Activated CD4-positive, alpha-beta memory T cell treated with anti-CD3 and anti-CD28 coated beads, Interleukin-2, amount 10 ng/mL, durations not matched to agents 7 days and 5 days (primary cell): ENCODE data around the gene DIS3L2. TPM values are rescaled to one million over a fixed set of nuclear protein-coding genes. Genes with fewer than 3 reads are reported as not detected.
"Not testable (repeated sequence)": the region's sequence is repeated elsewhere in the genome, so short reads cannot be mapped to it uniquely, and the experiment has no call there.

Experiments used
- CTCF ChIA-PET: fragments of 350-600 bp; sonication (Branson Sonifier 250); formaldehyde crosslinking; loops from one replicate; lab custom pipeline; 2021; ENCODE audit warnings: antibody characterized with exemption, inconsistent platforms; lab: Charles Lee
- POLR2A ChIA-PET: fragments of 350-600 bp; sonication (Branson Sonifier 250); formaldehyde crosslinking; loops from one replicate; lab custom pipeline; 2021; ENCODE audit warnings: antibody characterized with exemption; lab: Charles Lee
- DNase-seq: peaks from one replicate; pipeline ENCODE4 v3.0.0-alpha.2; 2020
- H3K27ac Mint-ChIP-seq: one replicate; pipeline ENCODE4 v1.8.0; 2021; ENCODE audit warnings: mild to moderate bottlenecking, mixed read lengths
- H3K27me3 Mint-ChIP-seq: one replicate; pipeline ENCODE4 v1.8.0; 2021; ENCODE audit warnings: mixed read lengths
- H3K36me3 Mint-ChIP-seq: one replicate; pipeline ENCODE4 v1.8.0; 2021; ENCODE audit warnings: low read depth, mixed read lengths
- H3K4me1 Mint-ChIP-seq: one replicate; pipeline ENCODE4 v1.8.0; 2021; ENCODE audit warnings: mixed read lengths
- H3K4me3 Mint-ChIP-seq: one replicate; pipeline ENCODE4 v1.8.0; 2021; ENCODE audit warnings: mild to moderate bottlenecking, mixed read lengths
- H3K9me3 Mint-ChIP-seq: one replicate; pipeline ENCODE4 v1.8.0; 2021; ENCODE audit warnings: mixed read lengths
- total RNA-seq, 2 experiments: library from RNA; stranded (reverse); gene quantifications; one replicate each; pipeline ENCODE4 v1.2.3, GENCODE V29; 2021

Gene DIS3L2
- total RNA-seq, 2 experiments from 2014 or later, result 25.8 to 30.6 TPM

DNA sequence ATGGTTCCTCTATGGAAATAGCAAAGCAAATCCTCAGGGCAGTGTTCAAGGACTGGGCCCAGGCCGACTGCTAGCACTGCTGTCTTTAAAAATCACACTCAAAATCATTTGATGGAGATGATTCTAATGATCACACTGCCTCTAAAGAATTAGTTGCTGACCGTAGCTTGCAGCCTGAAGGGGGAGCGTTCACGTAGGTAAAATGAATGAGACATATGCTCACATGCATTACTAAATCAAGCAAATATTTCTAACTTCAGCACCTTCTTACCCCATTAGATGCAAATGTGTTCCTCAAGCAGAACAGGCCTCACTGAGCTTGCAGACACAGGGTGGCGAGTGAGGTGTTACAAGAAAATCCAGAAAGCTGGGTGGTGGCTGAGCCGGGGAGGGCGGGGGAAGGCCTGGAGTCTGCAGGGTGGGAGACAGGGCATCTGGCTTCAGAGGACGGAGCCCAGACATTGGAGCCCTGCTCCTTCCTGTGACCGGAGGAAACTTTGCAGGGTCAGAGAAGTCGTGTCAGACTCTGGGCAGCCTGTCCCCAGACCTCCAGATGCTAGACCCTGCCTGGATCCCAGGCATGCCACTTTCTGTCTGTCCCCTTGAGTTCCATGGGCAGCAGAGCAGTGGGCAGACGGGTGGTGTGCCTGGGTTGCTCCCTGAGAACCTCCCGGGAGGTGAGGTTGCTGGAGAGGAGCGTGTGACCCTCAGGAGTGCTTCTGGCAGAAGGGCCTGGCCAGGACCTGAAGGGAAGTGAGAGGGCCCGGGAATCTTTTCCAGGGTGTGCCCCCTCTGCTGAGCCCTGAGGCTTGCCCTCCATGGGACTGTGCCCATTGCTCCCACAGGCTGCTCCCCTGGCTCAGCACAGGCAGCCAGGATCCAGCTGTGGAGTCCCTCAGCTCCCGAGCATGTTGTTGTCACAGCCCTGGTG lies 28.3 kb upstream of the DIS3L2 start:
- H3K4me1 Mint-ChIP-seq, result no peaks in the 10 kb centered on the region
- H3K36me3 Mint-ChIP-seq, result no peaks in the 10 kb centered on the region
- H3K27me3 Mint-ChIP-seq, result peaks cover 14% of the 10 kb centered on the region
- H3K4me3 Mint-ChIP-seq, result no peak overlapping the region
- ChIA-PET POLR2A (no interaction called here), CTCF (interaction anchor here (1.5 kb wide), 1 partner anchor 208 kb away, joined by 4 read pairs; no protein-coding TSS in a partner anchor)
- no peaks in the 10 kb centered on the region for H3K9me3 Mint-ChIP-seq
- DNase-seq, result no peak
- no peak overlapping the region for H3K27ac Mint-ChIP-seq

DNA sequence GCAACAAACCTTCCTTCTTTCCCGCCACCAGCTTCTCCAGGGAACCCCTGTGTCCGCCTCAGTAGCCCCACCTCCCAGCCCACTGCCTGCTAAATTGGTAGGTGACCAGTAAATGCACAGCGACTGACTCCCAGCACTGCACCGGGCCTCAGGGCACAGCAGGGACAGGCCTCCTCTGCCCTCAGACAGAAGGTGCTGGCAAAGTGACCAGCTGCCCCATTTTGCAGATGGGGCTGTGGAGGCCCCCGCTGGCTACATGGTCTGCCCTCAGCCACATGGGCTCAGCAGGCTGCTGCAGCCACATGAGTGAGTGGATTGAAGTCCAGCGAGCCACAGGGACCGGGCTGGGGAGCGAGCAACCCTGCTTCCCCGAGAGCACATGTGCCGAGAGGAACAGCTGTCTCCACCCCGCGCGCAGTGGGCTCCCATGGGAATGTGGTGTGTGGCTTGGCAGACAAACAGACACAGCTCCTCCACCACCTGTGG lies 27.6 kb upstream of the DIS3L2 start:
- no peak for DNase-seq
- Mint-ChIP-seq H3K27me3 (peaks cover 8% of the 10 kb centered on the region), H3K4me3 (no peak overlapping the region), H3K27ac (no peak overlapping the region), H3K36me3 (no peaks in the 10 kb centered on the region), H3K4me1 (no peaks in the 10 kb centered on the region), H3K9me3 (no peaks in the 10 kb centered on the region)
- ChIA-PET CTCF (interaction anchor here (1.5 kb wide), 1 partner anchor 208 kb away, joined by 4 read pairs; no protein-coding TSS in a partner anchor), POLR2A (no interaction called here)

DNA sequence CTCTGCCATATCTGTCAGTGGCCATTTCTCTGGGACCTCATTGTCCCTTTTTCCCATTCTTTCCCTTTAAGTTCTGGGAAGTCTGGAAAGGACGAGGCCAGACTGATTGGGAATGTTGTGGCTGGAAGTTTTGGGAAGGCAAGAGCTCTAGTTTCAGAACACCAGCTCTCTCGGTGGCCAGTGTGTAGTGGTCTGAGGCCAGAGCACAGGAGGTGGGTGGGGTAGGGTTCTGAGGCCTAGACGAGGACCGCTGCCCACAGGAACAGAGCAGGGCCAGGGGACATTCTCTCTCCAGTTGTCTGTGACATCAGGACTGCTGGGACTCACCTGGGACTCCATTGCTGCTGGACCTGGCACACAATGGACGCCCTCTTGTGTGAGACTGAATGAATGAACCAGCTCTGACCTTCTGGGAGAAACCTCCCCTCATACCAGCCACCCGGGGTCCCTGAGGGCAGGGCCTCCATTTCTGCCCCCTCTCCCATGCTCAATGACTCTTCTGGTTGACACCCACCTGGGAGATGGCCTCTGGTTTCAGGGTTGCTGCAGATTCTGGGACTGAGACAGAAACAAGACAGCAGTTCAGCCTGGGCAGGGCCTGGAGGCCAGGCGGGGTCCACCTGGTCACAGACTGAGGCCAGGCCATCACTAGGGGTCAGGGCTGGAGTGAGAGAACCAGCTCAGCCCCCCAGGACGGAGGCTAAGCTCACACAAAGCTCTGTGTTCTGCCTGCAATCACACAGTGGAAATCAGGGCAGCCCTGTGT lies 26.9 kb upstream of the DIS3L2 start:
- CTCF ChIA-PET, result interaction anchor here (1.3 to 1.5 kb wide), 2 partner anchors 34 to 207 kb away, joined by 3 to 4 read pairs; no protein-coding TSS in a partner anchor
- Mint-ChIP-seq H3K4me3 (no peak overlapping the region), H3K27me3 (peaks cover 2% of the 10 kb centered on the region), H3K4me1 (no peaks in the 10 kb centered on the region), H3K27ac (no peak overlapping the region), H3K36me3 (no peaks in the 10 kb centered on the region), H3K9me3 (no peaks in the 10 kb centered on the region)
- POLR2A ChIA-PET, result no interaction called here
- DNase-seq, result no peak

DNA sequence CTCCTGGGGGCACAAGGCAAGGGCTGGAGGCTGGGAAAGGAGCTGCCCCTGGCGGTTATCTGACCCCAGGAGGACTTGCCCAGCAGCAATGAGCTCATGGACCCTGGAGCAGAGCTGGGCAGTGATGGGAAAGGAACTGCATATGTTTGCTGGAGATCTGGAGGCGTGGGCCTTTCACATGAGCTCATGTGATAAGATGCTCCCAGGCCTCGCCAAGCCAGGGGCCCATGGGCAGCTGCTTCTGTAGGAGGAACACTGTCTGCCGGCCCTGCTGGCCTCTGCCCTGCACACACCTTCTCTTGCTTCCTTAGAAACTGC lies 26.3 kb upstream of the DIS3L2 start:
- no peak overlapping the region for H3K27ac Mint-ChIP-seq
- POLR2A ChIA-PET, result no interaction called here
- no peaks in the 10 kb centered on the region for H3K4me1 Mint-ChIP-seq
- H3K27me3 Mint-ChIP-seq, result peaks cover 2% of the 10 kb centered on the region
- H3K4me3 Mint-ChIP-seq, result no peak overlapping the region
- DNase-seq, result no peak
- no peaks in the 10 kb centered on the region for H3K36me3 Mint-ChIP-seq
- CTCF ChIA-PET, result interaction anchor here (1.3 to 1.5 kb wide), 2 partner anchors 34 to 207 kb away, joined by 3 to 4 read pairs; no protein-coding TSS in a partner anchor
- H3K9me3 Mint-ChIP-seq, result no peaks in the 10 kb centered on the region

DNA sequence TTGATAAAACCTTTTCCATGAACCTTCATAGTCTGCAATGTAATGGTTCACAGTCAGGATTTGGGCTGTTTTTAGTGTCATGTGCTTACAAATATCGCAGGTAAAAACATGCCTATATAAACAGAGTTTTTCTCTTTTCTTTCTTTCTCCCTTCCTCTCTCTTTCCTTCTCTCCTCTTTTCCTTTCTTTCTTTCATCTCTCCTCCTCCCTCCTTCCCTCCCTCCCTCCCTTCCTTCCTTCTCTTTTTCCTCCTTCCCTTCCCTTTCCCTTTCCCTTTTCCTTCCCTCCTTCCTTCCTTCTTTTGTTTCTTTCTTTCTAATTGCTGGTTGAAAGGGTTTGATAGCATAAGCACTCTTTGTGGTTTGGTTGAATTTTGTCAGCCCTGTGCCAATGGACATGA lies 25.7 kb upstream of the DIS3L2 start:
- H3K9me3 Mint-ChIP-seq, result no peaks in the 10 kb centered on the region
- H3K27me3 Mint-ChIP-seq, result peaks cover 2% of the 10 kb centered on the region
- ChIA-PET CTCF (interaction anchor here (1.3 kb wide), 1 partner anchor 35 kb away, joined by 3 read pairs; no protein-coding TSS in a partner anchor), POLR2A (no interaction called here)
- no peaks in the 10 kb centered on the region for H3K4me1 Mint-ChIP-seq
- no peaks in the 10 kb centered on the region for H3K36me3 Mint-ChIP-seq
- no peak overlapping the region for H3K27ac Mint-ChIP-seq
- no peak overlapping the region for H3K4me3 Mint-ChIP-seq
- no peak for DNase-seq

DNA sequence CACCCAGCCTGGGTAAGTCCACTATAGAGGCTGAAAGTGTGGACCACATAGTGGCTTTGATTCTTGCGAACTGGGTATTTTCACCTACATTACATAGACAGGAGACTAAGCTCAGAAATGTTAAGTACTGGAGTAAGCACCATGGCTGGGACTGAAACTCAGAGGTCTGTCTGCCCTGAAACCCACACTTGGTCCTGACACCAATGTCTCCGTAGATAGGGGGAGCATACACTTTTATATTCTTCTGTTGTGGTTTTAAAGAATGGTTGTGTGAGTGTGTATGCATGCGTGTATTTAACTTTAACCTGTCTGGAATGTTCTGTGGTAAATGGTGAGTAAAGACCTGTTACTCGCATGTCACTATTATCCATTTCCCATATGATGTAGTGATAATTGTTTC lies 25.0 kb upstream of the DIS3L2 start:
- no peak for DNase-seq
- H3K9me3 Mint-ChIP-seq, result no peaks in the 10 kb centered on the region
- CTCF ChIA-PET, result no interaction called here
- no peak overlapping the region for H3K27ac Mint-ChIP-seq
- H3K4me1 Mint-ChIP-seq, result no peaks in the 10 kb centered on the region
- H3K4me3 Mint-ChIP-seq, result no peak overlapping the region
- POLR2A ChIA-PET, result no interaction called here
- H3K27me3 Mint-ChIP-seq, result peaks cover 5% of the 10 kb centered on the region
- no peaks in the 10 kb centered on the region for H3K36me3 Mint-ChIP-seq

DNA sequence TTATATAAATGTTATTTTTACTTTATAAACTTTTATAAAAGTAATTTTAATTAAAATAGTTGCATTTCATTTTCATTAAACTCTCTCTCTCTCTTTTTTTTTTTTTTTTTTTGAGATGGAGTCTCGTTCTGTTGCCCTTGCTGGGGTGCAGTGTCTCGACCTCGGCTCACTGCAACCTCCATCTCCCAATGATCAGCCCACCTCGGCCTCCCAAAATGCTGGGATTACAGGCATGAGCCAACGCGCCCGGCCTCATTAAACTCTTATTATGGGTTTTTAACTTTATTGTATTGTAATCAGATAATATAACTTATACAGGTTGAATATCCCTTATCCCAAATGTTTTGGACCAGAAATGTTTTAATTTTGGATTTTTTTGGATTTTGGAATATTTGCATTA lies 24.5 kb upstream of the DIS3L2 start:
- no peak for DNase-seq
- no peaks in the 10 kb centered on the region for H3K4me1 Mint-ChIP-seq
- H3K27me3 Mint-ChIP-seq, result peaks cover 5% of the 10 kb centered on the region
- no peaks in the 10 kb centered on the region for H3K36me3 Mint-ChIP-seq
- no peak overlapping the region for H3K4me3 Mint-ChIP-seq
- ChIA-PET POLR2A (no interaction called here), CTCF (no interaction called here)
- no peaks in the 10 kb centered on the region for H3K9me3 Mint-ChIP-seq
- no peak overlapping the region for H3K27ac Mint-ChIP-seq

DNA sequence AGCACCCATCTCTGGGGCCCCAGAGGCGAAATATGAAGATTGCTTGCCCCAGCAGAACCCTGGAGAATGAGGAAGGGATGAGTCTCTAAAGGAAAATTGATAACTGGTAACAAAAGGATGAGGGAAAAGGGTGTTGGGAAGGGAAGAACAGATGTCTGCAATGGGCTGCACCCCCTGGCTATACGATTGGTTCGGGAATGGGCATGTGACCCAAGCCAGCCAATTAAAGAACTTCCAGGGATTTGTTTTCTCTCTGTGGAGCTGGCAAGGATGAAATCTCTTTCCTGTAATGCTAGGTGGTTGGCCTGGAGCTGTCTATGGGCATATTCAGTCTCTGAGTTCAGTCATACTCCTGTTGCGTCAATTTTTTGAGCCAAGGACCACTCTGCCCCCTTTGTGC lies 22.5 kb upstream of the DIS3L2 start:
- CTCF ChIA-PET, result no interaction called here
- Mint-ChIP-seq H3K4me3 (no peak overlapping the region), H3K36me3 (no peaks in the 10 kb centered on the region), H3K4me1 (no peaks in the 10 kb centered on the region), H3K27me3 (peaks cover 3% of the 10 kb centered on the region), H3K27ac (no peak overlapping the region), H3K9me3 (no peaks in the 10 kb centered on the region)
- no peak for DNase-seq
- POLR2A ChIA-PET, result no interaction called here

DNA sequence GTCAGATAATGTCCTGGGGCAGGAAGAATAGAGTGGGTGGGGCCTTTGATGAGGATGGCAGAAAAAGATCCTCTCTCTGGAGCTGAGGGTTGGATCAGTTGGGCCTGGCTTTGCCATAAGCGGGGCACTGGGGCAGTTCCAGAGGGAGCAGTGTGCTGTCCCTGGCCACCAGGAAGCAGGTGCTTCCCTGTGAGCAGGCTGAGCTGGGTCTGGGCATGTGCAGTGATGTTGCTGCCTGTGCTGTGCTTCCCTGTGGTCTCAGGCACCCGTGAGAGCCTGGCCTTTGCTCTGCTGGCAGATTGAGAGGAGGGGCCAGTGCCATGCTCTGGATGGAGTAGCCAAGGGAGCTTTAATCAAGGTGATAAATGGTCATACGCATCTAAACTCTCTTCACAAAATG lies 20.7 kb upstream of the DIS3L2 start:
- ChIA-PET POLR2A (no interaction called here), CTCF (interaction anchor here (2.2 kb wide), 1 partner anchor 11 kb away, joined by 6 read pairs; no protein-coding TSS in a partner anchor)
- no peak overlapping the region for H3K4me3 Mint-ChIP-seq
- no peaks in the 10 kb centered on the region for H3K36me3 Mint-ChIP-seq
- DNase-seq, result no peak
- H3K9me3 Mint-ChIP-seq, result no peaks in the 10 kb centered on the region
- peaks cover 4% of the 10 kb centered on the region for H3K27me3 Mint-ChIP-seq
- H3K4me1 Mint-ChIP-seq, result no peaks in the 10 kb centered on the region
- no peak overlapping the region for H3K27ac Mint-ChIP-seq

DNA sequence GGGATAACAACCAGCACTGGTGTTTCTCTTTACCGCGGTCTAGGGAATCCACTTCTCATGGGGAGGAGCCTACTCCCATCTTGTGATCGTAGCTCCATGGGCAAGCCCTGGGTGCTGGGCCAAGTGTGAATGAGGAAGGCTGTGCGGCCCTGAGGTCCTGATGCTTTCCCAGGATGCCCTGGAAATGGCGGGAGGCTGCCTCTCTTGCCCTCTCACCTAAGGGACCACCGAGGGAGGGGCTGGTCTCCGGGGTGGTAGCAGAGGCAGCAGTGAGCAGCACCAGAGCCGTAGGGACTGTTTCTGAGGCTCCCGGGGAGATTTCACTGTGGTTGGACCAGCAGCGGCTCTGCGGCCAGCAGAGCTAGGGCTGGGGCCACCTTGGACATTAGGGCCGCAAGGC lies 19.8 kb upstream of the DIS3L2 start:
- Mint-ChIP-seq H3K4me1 (no peaks in the 10 kb centered on the region), H3K36me3 (no peaks in the 10 kb centered on the region), H3K27ac (no peak overlapping the region), H3K4me3 (no peak overlapping the region), H3K9me3 (no peaks in the 10 kb centered on the region), H3K27me3 (peaks cover 4% of the 10 kb centered on the region)
- no peak for DNase-seq
- POLR2A ChIA-PET, result no interaction called here
- CTCF ChIA-PET, result interaction anchor here (2.2 kb wide), 1 partner anchor 11 kb away, joined by 6 read pairs; no protein-coding TSS in a partner anchor

DNA sequence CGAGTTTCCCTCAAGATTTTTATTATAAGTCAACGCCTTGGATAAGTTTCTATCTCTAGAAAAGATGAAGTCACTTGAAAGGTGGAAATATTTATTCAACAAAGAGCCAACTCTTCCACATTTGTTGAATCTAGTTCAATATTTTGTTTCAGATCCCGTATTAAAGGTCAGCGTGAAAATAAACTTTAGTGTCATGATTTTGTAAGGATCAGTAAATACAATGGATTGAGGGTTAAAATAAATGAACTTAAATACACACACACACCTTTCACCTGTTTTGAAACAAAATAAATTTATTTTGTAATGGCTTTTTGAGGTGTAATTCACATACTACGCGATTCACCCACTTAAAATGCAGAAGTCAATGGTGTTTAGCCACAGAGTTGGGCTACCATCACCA lies 19.3 kb upstream of the DIS3L2 start:
- DNase-seq, result no peak
- H3K36me3 Mint-ChIP-seq, result no peaks in the 10 kb centered on the region
- no peak overlapping the region for H3K27ac Mint-ChIP-seq
- H3K4me1 Mint-ChIP-seq, result no peaks in the 10 kb centered on the region
- no peaks in the 10 kb centered on the region for H3K9me3 Mint-ChIP-seq
- CTCF ChIA-PET, result no interaction called here
- no peak overlapping the region for H3K4me3 Mint-ChIP-seq
- H3K27me3 Mint-ChIP-seq, result peaks cover 7% of the 10 kb centered on the region
- POLR2A ChIA-PET, result no interaction called here

DNA sequence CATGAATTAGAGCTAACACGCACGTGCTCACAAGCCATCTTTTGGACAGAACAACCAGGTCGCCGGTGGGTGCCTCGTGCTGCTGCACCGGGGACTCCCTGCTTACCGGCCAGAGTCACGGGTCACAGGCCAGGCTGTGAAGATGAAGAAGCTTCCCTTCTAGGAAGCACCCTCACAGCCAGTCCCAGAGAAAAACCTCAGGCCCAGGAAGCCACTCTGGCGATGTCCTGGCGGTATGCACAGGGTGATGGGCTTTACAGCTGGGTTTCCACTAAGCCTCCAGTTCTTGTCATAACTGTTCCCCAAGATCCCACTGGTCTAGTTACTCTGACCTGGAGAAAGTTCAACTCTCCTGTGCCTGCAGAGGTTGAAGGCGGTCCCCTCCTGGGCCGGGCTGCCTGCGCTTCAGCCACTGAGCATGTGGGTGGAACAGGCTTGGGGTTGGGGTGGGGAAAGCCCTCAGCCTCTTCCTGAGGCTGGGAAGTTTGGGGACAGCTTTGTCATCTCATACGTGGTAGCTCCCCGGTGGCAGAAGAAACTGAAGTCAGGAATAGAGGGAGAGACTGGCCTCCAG lies 15.2 kb upstream of the DIS3L2 start:
- DNase-seq, result no peak
- no peaks in the 10 kb centered on the region for H3K4me1 Mint-ChIP-seq
- H3K27ac Mint-ChIP-seq, result no peak overlapping the region
- peaks cover 13% of the 10 kb centered on the region for H3K27me3 Mint-ChIP-seq
- no peak overlapping the region for H3K4me3 Mint-ChIP-seq
- POLR2A ChIA-PET, result no interaction called here
- no peaks in the 10 kb centered on the region for H3K9me3 Mint-ChIP-seq
- CTCF ChIA-PET, result no interaction called here
- H3K36me3 Mint-ChIP-seq, result no peaks in the 10 kb centered on the region

DNA sequence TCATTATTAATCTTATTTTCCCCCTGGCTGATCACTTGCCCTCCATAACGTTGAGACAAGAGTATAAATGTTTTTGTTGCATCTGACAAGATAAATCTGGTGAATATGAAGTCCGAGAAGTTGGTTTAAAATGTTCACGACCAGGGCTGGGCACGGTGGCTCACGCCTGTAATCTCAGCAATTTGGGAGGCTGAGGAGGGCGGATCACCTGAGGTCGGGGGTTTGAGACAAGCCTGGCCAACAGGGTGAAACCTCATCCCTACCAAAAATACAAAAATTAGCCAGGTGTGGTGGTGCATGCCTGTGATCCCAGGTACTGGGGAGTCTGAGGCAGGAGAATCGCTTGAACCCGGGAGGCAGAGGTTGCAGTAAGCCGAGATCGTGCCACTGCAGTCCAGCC lies 14.4 kb upstream of the DIS3L2 start:
- H3K4me1 Mint-ChIP-seq, CTCF ChIA-PET, H3K4me3 Mint-ChIP-seq, H3K9me3 Mint-ChIP-seq, DNase-seq, H3K36me3 Mint-ChIP-seq, H3K27ac Mint-ChIP-seq, POLR2A ChIA-PET: not testable (repeated sequence)
- H3K27me3 Mint-ChIP-seq, result peaks cover 18% of the 10 kb centered on the region
